HG03469 (cell line): ENCODE results near the gene CYB5A.
"Not testable (repeated sequence)": the region's sequence is repeated elsewhere in the genome, so short reads cannot be mapped to it uniquely, and the experiment has no call there.

ENCODE experiments used
- ATAC-seq: cut with Tn5 transposase; IDR thresholded peaks from one replicate; pipeline ENCODE4 v1.9.1; 2021; ENCODE audit warnings: mild to moderate bottlenecking, moderate library complexity, moderate number of reproducible peaks; ENCODE audit not compliant: unreplicated experiment

Gene CYB5A, protein sequence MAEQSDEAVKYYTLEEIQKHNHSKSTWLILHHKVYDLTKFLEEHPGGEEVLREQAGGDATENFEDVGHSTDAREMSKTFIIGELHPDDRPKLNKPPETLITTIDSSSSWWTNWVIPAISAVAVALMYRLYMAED

DNA sequence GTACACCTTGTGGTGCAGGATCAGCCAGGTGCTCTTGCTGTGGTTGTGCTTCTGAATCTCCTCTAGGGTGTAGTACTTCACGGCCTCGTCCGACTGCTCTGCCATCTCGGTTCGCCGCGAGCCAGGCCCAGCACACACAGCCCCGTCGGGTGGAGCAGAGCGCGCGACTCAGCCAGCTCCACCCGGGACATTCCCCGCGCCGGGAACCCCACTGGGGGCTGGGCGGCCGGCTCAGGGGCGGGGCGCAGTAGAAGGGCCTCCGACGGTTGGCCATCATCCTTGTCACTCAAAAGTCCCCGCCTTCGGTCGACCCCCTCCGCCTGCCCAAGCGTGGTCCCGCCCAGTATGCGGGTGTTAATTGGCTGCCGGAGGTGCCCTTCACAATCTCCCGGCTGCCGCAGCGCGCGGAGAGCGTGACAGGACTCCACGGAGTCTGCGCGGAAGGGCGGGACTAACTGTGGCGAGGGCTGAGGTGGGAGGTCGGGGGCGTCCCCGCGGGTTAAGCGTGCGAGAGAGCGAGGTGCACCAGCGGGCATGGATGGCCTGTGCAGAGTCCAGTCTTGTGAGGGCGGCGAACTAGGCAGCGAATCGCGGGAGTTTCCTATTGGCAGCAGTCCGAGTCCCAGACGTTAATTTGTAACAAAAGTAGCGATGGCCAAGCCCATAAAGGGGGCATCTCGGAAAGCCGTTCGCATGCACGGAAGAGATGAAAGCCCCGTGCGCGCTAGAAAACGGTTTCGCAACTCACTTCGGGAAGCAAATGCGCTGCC is at the start of gene CYB5A:
Gene CYB5A, minus strand, starts transcription at position 193 of the 770 bp plus-strand sequence. Its CDS starts 88 bp downstream, at position 105.
- peak; percentile 99 for ATAC-seq

DNA sequence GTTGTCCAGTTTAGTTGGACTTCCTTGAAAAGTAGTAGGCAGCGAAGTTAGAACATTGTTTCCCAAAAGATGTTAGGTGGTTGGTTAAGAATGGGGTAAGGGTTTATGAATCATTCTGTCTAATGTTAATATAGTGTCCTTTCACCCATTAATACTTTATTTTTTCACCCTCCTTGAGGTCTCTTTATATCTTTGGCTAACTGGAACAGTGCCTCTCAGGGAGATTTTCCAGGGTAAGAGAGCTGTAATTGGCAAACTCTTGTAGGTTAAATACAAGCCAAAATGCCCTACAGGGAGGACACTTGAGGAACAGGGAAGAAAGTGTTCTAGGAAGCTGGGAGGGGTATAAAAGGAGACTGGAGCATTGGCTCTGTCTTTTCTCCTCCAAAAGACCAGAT is 46.1 kb upstream of the CYB5A start:
- ATAC-seq = no peak

DNA sequence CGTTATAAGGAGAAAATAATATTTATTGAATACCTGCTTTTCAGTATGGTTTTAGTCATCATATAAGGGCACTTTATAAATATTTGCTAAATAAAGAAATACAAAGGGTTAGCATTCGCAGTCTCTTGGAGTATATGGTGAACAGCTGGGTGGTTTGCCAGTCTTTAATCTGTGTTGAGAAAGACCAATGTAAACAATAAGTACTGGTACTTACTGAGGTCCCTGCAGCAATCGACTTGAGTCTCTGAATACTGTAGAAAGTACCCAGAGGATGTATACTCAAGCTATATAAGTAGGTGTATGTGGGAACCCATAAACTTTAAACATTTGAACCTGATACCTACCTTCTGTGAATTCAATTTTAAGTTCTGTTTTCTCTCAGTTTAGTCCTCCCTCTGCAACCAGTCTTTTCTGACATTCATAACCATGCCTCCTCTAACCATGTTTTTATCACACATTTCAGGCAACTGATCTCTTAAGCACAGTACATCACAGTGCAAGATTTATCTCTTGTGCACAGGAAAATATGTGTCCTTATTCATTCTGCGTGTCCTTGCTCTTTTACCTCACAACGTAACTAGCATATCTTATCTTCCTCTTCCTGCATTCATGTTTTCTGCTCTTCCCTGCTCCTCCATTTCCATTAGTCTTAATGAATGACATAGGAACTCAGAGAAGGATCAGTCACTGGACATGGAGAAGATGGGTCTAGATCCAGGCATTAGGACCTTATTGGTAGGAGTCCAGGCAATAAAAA is 45.6 kb upstream of the CYB5A start:
- no peak for ATAC-seq

DNA sequence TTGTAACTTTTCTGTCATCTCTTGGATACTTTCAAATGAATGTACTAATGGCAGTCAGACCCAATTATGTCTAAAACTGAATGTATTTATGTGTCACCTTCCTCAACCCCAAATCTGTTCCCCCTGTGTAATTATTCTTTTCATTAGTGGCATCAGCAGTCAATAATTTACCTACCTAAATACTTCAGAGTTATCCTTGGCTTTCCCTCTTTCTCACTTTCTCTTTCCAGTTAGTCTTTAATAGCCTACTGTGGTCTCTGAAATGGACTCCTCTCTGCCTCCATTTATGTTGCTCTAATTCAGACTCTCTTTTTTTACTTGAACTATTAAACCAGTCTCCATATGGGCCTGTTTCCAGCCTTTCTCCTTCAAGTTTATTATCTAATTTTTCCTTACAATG is 44.9 kb upstream of the CYB5A start:
- ATAC-seq = no peak

DNA sequence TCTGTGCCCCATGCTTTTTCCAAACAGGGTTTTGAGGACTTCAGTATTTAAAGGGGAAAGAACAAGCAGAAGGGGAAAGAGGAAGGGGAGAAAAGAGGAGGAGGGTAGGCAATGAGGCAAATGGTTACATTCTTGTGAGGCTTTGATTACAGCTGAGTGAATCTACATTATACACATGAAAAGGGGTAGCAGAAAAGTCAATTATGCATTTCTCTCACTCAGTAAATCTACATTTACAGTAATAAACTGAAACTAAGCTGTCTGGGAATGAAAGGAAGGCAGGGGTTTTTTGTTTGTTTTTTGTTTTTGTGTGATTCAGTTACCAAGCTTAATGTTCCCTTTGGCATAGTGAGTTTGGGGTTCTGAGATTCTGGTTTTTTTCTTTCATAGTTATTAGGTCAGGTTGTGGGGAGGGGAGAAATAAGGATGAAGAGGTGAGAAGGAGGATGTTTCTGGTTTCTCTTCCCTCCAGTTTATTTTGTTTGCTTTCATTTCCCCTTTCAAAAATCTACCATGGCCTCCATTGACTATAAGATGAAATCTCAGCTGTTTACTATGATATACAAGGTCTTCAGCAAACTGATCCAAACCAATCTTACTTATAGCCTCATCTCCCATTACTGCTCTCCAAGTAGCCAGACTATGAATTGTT is 42.6 kb upstream of the CYB5A start:
- no peak for ATAC-seq

DNA sequence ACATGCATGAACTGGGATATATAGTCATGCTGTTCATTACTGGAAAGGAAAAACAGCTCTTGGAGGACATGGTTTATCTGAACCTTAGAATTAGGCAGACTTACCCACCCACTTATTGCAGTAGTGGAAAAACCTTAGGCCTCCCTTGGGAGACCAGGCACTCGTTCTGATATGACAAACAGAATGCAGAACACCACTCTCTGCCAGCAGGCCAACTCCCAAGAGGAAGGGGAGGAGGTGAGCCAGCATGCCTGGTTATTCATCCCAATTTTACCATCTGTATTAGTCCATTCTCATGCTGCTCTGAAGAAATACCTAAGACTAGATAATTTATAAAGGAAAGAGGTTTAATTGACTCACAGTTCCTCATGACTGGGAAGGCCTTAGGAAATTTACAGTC is 41.3 kb upstream of the CYB5A start:
- ATAC-seq = no peak

DNA sequence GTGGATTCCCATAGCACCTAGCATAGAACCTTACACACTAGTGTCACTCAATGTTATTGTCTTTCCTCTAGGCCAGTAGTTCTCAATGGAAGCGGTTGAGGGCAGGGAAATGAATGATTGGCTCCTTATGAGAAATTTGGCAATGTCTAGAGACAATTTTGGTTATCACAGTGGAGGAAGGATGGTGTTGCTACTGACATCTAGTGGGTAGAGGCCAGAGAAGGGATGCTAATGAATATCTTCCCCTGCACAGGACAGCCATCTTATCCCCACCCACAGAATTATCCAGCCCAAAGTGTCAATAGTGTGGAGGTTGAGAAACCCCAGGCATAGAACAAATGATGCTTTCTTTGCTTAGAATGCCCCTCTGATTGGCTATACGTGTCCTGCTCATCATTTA is 39.6 kb upstream of the CYB5A start:
- ATAC-seq = peak; percentile 54

DNA sequence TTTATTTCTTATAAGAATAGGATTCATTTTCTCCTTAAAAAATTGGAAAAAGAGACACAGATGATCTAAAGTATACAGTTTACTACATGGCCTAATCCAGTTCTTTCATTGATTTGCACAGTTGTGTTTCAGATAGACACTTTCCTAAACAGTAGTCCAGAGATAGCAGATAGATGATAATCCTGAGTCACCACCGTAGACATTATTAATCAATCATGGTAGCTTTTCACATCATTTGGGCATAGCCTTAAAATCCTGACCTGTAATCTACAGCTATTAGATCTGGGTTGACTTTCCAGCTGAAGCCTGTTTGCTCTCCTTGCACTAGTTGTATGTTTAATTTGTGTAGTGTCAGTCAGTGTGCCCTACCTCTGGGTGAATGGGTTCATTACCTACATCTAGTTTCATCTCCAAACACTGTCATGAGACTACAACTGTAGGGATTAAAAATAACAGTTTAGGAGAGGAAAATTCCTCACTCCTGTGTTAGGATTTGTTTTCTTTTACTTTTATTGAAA is 38.0 kb upstream of the CYB5A start:
- ATAC-seq = no peak

DNA sequence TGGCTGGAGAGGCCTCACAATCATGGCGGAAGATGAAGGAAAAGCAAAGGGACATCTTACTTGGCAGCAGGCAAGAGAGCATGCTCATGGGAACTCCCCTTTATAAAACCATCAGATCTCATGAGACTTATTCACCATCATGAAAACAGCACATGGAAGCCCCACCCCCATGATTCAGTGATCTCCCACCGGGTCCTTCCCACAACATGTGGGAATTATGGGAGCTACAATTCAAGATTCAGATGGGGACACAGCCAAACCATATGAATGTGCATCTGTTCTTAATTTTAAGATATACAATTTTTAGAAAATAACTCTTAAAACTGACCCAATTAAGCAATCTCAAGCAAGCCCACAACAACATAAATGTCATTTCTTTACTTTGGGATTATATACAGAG is 36.4 kb upstream of the CYB5A start:
- ATAC-seq = no peak

DNA sequence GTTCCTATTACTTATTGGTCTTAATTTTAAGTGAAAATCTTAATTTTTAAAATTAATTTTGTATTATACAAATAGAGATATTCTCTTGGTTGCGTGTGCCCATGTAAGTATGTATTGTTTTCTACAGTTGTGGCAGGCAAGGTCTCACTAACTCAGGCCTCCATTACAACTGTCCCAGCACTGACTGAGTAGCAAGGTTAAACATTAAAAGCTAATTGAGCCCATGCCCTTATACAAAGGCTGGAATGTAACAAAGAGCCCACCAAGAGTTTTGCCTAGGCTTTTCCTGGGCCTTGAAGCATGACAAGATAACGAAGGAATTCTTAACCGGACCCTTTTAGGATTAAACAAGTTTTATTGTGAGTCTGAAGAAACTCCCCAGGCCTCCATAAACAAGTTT is 35.0 kb upstream of the CYB5A start:
- not testable (repeated sequence) for ATAC-seq

DNA sequence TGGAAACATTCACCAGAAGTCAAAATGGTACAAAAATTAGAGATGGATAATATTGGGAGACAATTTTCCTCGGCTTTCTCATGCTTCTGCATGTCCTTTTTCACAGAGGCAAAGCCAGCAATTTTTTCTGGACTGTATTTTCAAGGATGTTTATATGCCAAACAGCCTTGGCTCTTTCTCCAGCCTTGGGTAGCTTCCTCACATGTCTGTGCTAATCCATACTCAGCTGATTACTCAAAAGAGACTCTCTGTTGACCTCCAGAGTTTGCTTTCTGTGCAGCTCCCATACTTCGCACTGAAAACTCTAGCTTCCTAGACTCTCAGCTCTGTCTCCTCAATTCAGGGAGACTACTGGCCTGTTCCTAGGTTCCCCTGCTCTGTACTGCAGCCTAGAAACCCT is 34.5 kb upstream of the CYB5A start:
- ATAC-seq = no peak

DNA sequence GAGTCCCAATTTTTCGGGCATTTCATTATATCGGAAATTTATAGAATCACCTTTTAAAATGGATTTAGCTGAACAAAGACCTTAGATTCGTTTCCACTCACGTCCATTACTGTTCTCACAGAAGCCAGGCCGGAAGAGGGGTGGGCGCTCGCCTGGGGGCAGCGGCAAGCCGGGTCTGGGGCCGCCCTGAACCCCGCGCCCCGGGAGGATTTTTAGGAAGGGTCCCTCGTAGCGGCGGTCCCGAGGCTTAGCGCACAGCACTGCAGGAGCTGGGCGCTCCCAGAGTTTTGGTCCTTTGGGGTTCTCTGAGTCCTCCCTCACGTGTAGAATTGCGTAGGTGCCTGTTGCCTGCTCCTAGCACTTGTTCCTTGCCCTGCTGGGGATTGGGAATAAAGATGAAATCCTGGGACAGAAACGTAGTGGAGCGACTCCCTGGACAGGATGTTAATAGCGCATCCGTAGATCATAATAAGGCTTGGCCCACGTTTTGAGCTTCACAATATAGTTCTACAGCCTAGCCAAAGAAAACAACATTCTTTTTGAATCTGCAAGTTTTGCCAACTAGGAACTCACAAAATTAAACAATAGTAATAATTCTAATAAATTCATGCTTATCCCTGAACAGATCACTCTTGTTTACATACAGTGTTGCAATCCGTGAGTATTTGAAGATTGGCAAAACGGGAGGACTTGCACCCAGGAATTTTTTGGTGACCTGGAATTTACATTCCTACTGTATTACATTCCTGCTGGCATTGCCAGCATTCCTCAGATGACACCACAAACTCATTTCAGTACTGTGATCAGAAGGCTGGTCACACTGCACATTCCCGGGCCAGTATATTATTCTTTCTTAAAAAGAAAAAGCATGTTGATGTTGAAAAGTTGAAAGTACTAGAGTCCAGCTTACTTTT is 24.8 kb upstream of the CYB5A start:
- no peak for ATAC-seq

DNA sequence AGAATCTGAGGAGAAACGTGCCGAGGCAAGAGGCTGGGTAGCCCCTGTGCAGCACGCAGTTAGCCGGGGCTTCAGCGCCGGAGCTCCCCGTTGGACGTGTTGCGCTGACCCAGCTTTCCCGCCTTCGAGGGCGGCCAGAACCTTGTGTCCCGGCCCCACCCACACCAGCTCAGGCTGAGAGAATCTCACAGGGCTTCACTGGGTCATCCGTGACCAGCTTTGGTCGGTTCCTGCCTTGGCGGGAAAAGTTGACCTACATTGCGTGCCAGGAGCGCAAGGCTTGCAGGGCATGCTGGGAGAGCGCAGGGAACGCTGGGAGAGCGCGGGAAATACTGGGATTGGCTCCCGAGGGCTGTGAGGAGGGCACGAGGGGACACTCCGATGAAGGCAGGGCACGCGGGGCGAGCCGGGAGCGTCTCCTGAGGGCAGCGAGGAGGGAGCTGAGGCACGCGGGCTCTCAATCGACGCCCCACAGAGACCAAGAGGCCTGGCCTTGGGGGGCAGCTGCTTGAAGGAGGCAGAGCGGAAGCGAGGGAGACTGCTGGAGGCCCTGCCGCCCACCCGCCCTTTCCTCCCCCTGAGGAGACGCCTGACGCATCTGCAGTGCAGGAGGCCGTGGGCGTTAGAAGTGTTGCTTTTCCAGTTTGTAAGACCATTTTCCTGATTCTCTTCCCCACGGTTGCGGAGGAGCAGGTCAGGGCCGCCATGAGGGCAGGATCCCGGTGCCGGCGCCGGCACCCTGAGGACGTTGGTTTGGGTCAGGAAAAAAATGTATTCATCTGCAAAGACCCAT is 23.9 kb upstream of the CYB5A start, which contains the start of gene C18orf63:
Gene C18orf63, plus strand, starts transcription at position 376 of the 793 bp plus-strand sequence. CDS start 2,027 bp downstream, outside the sequence.
- no peak for ATAC-seq

DNA sequence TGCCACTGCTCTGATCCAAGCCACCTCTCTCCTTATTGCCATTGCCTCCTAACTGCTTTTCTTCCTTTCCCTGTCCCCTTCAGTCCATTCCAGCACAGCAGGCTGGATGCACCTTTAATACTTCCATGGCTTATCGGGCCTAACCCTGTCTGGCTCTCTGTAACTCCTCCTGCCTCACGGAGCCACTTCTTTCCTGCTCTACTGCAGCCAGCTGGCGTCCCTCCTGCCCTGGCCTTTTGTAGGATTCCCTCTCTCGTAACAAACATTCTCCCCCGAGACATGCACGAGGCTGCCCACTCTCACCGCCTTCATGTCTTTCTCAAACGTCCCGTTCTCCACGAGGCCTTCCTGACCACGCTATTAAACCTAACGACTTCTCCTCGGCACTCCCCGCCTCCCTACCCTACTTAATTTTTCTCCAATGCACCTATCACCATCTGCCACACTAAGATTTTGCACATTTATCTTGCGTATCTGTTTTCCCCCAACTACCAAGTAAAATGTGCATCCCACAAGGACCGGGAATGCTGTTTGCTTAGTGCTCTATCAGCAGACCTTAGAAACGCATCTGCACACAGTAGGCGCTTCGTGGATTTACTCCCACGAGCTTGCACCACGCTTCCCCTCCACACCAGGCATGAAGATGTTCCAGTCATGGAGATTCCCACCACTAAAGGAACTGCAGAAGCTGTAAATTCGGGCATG is 23.1 kb upstream of the CYB5A start:
- no peak for ATAC-seq

DNA sequence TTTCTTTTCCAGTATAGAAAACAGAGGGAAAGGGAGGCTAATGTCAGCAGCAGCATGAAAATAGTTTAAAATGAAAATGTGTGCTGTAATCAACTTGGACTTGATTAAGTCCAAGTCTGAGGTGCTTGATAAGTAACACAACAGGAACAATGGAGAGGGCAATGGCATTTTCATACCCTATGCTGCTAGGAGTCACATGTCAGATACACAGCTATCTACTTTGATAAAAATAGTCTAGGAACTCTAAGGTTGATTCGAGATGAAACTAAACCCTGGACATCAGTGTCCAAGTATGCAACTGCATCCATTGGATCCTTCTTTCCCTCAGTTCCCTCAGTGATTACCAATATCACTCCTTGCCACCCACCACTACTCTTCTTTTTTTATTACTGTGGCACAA is 19.2 kb upstream of the CYB5A start:
- ATAC-seq = no peak

DNA sequence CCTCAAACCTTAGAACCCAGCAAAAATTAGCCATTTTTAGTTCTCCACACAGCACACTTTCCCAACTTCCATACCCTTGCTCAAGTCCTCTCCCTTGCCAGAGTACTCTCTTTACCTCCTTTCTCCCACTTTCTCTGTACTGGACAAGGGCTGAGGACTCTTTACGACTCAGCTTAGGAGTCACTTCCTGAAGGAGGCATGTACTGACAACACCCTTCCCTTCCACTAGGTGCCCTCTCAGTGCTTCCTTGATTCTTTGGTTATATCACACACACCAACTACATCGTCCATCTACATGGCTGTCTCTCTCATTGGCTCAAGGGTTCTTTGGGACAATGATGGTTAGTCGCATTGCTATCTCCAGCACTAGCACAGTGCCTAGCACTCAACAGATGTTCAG is 18.6 kb upstream of the CYB5A start:
- ATAC-seq = peak; percentile 78

DNA sequence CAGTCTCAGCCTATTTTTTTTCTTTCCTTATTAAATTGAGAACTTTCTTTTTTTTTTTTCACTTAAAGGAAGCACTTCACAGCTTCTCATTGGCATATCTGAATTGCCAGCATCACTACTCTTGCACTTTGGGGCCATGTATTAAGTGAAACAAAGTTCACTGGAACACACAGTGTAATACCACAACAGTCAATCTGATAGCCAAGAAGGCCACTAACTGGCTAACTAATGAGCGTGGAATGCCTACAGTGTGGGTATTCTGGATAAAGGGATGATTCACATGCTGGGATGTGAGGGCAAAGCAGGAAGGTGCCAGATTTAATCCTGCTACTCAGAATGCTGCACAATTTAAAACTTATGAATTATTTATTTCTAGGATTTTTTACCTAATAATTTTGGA is 12.2 kb upstream of the CYB5A start:
- ATAC-seq = no peak

DNA sequence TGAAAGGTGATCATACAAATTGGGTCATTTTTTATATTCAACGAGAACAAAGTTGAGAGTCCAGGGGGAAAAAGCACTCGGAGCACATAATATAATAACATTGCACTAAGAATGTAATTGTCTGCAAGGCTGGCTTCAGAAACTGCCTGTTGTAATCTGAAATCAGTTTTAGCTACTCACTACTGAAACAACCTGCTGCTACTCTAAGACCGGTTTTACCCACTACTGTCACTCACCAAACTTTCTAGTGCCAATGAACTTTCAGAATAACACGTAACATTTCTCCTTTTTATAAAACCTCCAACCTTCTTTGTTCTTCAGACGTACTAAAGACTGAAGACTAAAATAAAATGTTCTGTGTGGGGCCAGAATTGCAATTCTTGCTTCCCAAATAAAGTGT is 11.5 kb upstream of the CYB5A start:
- no peak for ATAC-seq

DNA sequence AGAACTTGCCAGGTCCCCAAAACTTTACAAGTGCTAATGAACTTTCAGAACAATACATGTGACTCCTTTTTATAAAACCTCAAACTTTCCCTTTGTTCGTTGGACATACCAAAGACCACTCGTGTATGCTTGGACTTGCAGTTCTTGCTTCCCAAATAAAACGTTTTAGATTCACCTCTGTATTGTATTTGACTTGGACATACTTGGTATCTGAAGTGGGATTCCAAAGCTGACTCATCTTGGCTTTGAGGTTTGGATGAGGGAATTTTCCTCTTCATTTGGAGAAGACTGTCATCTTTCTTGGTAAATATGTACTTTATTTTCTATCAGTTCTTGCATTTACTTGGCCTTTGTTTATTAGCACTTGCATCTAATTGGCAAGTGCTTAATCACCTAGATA is 8.0 kb upstream of the CYB5A start:
- ATAC-seq = no peak
